Gastroesophageal sphincter (tissue), 4 donors: ENCODE results near the gene TPRG1L. TPM values are rescaled to one million over a fixed set of nuclear protein-coding genes. Genes with fewer than 3 reads are reported as not detected.

Experiments
- ATAC-seq: fragments of 150-250 bp; one replicate; pipeline ENCODE4 v1.9.1; 2016; ENCODE audit warnings: mild to moderate bottlenecking, moderate library complexity
- H3K27ac ChIP-seq, 4 donors: fragments of 200-600 bp; sonication (generic) in 3 of 4; 1 replicate in 3 of 4; 2 replicates in 1 of 4; pipeline ENCODE4 v1.5.1; 2016 to 2019
- H3K27me3 ChIP-seq: fragments of 200-600 bp; sonication (generic); one replicate; pipeline ENCODE4 v1.5.1; 2019
- H3K36me3 ChIP-seq, 2 donors: fragments of 200-600 bp; sonication (generic); one replicate each; pipeline ENCODE4 v1.5.1; 2019; ENCODE audit warnings: control low read depth in 1 of 2
- H3K4me1 ChIP-seq, 3 donors: fragments of 200-600 bp; sonication (generic); 1 replicate in 2 of 3; 2 replicates in 1 of 3; pipeline ENCODE4 v1.5.1; 2016 to 2019; ENCODE audit warnings: control low read depth in 2 of 3
- H3K4me3 ChIP-seq, 2 donors: fragments of 200-600 bp; sonication (generic); one replicate each; pipeline ENCODE4 v1.5.1; 2019; ENCODE audit warnings: mild to moderate bottlenecking in 1 of 2, moderate library complexity in 1 of 2
- H3K9me3 ChIP-seq, 3 donors: fragments of 200-600 bp; sonication (generic); one replicate each; pipeline ENCODE4 v1.5.1; 2017 to 2019; ENCODE audit warnings: control low read depth in 2 of 3
- CTCF ChIP-seq, 4 experiments: fragments of 200-600 bp in 2 of 4; fragments of 450-650 bp in 2 of 4; sonication (generic) in 1 of 4; IDR thresholded peaks; one replicate each; pipeline ENCODE4 v1.5.1; 2017 to 2019; ENCODE audit warnings: antibody characterized with exemption in 4 of 4, mild to moderate bottlenecking in 2 of 4, moderate library complexity in 2 of 4
- EP300 ChIP-seq: sonication (generic); formaldehyde crosslinking; IDR thresholded peaks from one replicate; pipeline ENCODE4 v1.6.1; 2017; ENCODE audit warnings: antibody characterized with exemption, mild to moderate bottlenecking
- POLR2A ChIP-seq, 2 donors: fragments of 450-650 bp; IDR thresholded peaks; one replicate each; pipeline ENCODE4 v1.6.1; 2017; ENCODE audit warnings: antibody characterized with exemption in 2 of 2, mild to moderate bottlenecking in 2 of 2, moderate library complexity in 1 of 2
- POLR2AphosphoS5 ChIP-seq: sonication (generic); formaldehyde crosslinking; IDR thresholded peaks from one replicate; pipeline ENCODE4 v1.6.1; 2017; ENCODE audit warnings: antibody characterized with exemption
- WGBS, 2 donors: methylation state at CpG; one replicate each; pipeline ENCODE4 v1.1.5; 2018; ENCODE audit warnings: low coverage in 1 of 2; 5-methylcytosine and 5-hydroxymethylcytosine counted together
- total RNA-seq, 4 donors: library from RNA; depleted of rRNA; stranded (reverse); fragments of >200 nt; gene quantifications; one replicate each; pipeline ENCODE4 v1.1.0, GENCODE V29; 2016

Gene TPRG1L
- total RNA-seq, 4 donors from 2014 or later = 38.2 to 52.1 (median 46.6) TPM

GRCh38 chr1:3627515-3628253, 2.9 kb downstream of the TPRG1L start:
- no peak overlapping the region for H3K27ac ChIP-seq
- H3K4me3 ChIP-seq = no peak overlapping the region
- ATAC-seq = no peak
- H3K36me3 ChIP-seq = peaks cover 0 to 60% of the 10 kb centered on the region in 2 donors
- H3K27me3 ChIP-seq = no peaks in the 10 kb centered on the region
- TF ChIP-seq POLR2A (IDR thresholded peaks at IDR 0.05) (no peak), CTCF (IDR thresholded peaks at IDR 0.05) (no peak), EP300 (no peak), POLR2AphosphoS5 (no peak)
- no peaks in the 10 kb centered on the region for H3K9me3 ChIP-seq
- H3K4me1 ChIP-seq = peaks cover 0 to 32% (median 14%) of the 10 kb centered on the region in 3 donors
- WGBS, 2 donors = 80 to 96% methylated on average over 2 to 7 of the region's 26 CpGs

GRCh38 chr1:3628445-3628844, 3.6 kb downstream of the TPRG1L start:
- H3K27ac ChIP-seq = no peak overlapping the region
- peaks cover 0 to 25% (median 6%) of the 10 kb centered on the region in 3 donors for H3K4me1 ChIP-seq
- TF ChIP-seq EP300 (no peak), CTCF (IDR thresholded peaks at IDR 0.05) (no peak), POLR2AphosphoS5 (no peak), POLR2A (IDR thresholded peaks at IDR 0.05) (no peak)
- no peaks in the 10 kb centered on the region for H3K9me3 ChIP-seq
- peaks cover 0 to 67% of the 10 kb centered on the region in 2 donors for H3K36me3 ChIP-seq
- no peak for ATAC-seq
- WGBS, 2 donors = 88 to 89% methylated on average over 7 to 8 of the region's 10 CpGs
- no peaks in the 10 kb centered on the region for H3K27me3 ChIP-seq
- H3K4me3 ChIP-seq = no peak overlapping the region

- TF ChIP-seq CTCF (IDR thresholded peaks at IDR 0.05) = no peak
- TF ChIP-seq EP300 = no peak
- TF ChIP-seq POLR2A (IDR thresholded peaks at IDR 0.05) = no peak
- TF ChIP-seq POLR2AphosphoS5 = no peak
- no peak overlapping the region for H3K4me3 ChIP-seq
- WGBS, 2 donors = no CpG with 5 or more reads among the region's 16 CpGs
- peaks cover 0 to 79% of the 10 kb centered on the region in 2 donors for H3K36me3 ChIP-seq
- H3K27ac ChIP-seq = no peak overlapping the region
- peaks cover 0 to 17% (median 0%) of the 10 kb centered on the region in 3 donors for H3K4me1 ChIP-seq
- no peaks in the 10 kb centered on the region for H3K9me3 ChIP-seq
- no peak for ATAC-seq
- H3K27me3 ChIP-seq = no peaks in the 10 kb centered on the region
Observed at GRCh38 chr1:3629561-3630160, 4.8 kb downstream of the TPRG1L start.

GRCh38 chr1:3630161-3630611, 5.4 kb downstream of the TPRG1L start:
- H3K9me3 ChIP-seq = no peaks in the 10 kb centered on the region
- H3K36me3 ChIP-seq = peaks cover 0 to 85% of the 10 kb centered on the region in 2 donors
- H3K27me3 ChIP-seq = no peaks in the 10 kb centered on the region
- no peak for ATAC-seq
- H3K4me1 ChIP-seq = peaks cover 0 to 17% (median 0%) of the 10 kb centered on the region in 3 donors
- TF ChIP-seq POLR2AphosphoS5 (no peak), CTCF (IDR thresholded peaks at IDR 0.05) (no peak), POLR2A (IDR thresholded peaks at IDR 0.05) (no peak), EP300 (no peak)
- 61% methylated on average over 3 of the region's 11 CpGs; no CpG with 5 or more reads in 1 of the 2 donors for WGBS, 2 donors
- H3K27ac ChIP-seq = no peak overlapping the region
- no peak overlapping the region for H3K4me3 ChIP-seq
